Middle frontal gyrus (tissue), 1 donor: ENCODE data around the gene CNN1.
"Not testable (repeated sequence)": the region's sequence is repeated elsewhere in the genome, so short reads cannot be mapped to it uniquely, and the experiment has no call there.

Source experiments
- DNase-seq: peaks from one replicate; pipeline ENCODE4 v3.0.0-alpha.2; 2015; ENCODE audit warnings: low spot score; ENCODE audit errors: extremely low spot score

Gene CNN1

DNA sequence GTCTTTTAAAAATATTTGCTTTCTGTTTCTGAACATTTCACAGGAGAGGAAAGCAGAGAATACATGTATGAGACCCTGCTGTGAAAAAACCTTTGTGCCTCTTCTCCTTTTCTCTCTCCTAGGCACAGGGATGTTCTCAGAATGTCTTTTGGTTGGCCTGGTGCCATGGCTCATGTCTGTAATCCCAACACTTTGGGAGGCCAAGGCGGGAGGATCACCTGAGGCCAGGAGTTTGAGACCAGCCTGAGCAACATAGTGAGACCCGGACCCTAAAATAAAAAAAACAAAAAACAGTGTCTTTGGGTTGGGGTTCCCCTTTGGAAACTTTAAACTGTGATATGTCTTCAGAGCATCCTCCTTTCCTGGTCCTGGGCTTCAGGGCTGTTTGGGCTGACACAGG is 60.1 kb downstream of the CNN1 start:
- DNase-seq: no peak

- DNase-seq: not testable (repeated sequence)
Measured at GRCh38 chr19:11599704-11600103, 61.1 kb downstream of the CNN1 start.
